ENCODE data around the gene NEU3.
"Not testable (repeated sequence)": the region's sequence is repeated elsewhere in the genome, so short reads cannot be mapped to it uniquely, and the experiment has no call there.

NEU3 gene

GRCh38 chr11:75029836-75030631, 41.3 kb downstream of the NEU3 start:
- no peak overlapping the region for H3K27ac ChIP-seq (ENCODE audit: low read length)
- no peaks in the 10 kb centered on the region for H3K4me1 ChIP-seq (ENCODE audit: control insufficient read depth in 1 of 2, insufficient read depth in 2 of 2, low read length in 2 of 2)
- no peaks in the 10 kb centered on the region for H3K36me3 ChIP-seq (ENCODE audit: control insufficient read depth in 1 of 2, insufficient read depth in 2 of 2, low read length in 2 of 2)
- H3K9me3 ChIP-seq (ENCODE audit: control insufficient read depth in 1 of 2, low read length in 2 of 2): no peaks in the 10 kb centered on the region
- H3K4me3 ChIP-seq (ENCODE audit: low read depth in 1 of 2, low read length in 2 of 2): no peak overlapping the region
- no peaks in the 10 kb centered on the region for H3K27me3 ChIP-seq (ENCODE audit: low read depth, low read length)

- Histone ChIP-seq H3K36me3 (ENCODE audit: control insufficient read depth in 1 of 2, insufficient read depth in 2 of 2, low read length in 2 of 2) (no peaks in the 10 kb centered on the region), H3K27ac (ENCODE audit: low read length) (no peak overlapping the region), H3K27me3 (ENCODE audit: low read depth, low read length) (no peaks in the 10 kb centered on the region), H3K9me3 (ENCODE audit: control insufficient read depth in 1 of 2, low read length in 2 of 2) (no peaks in the 10 kb centered on the region), H3K4me3 (ENCODE audit: low read depth in 1 of 2, low read length in 2 of 2) (no peak overlapping the region), H3K4me1 (ENCODE audit: control insufficient read depth in 1 of 2, insufficient read depth in 2 of 2, low read length in 2 of 2) (no peaks in the 10 kb centered on the region)
Observed at GRCh38 chr11:75031224-75031753, 42.6 kb downstream of the NEU3 start.

GRCh38 chr11:75031771-75032549, 43.2 kb downstream of the NEU3 start:
- Histone ChIP-seq H3K27ac (ENCODE audit: low read length) (no peak overlapping the region), H3K27me3 (ENCODE audit: low read depth, low read length) (no peaks in the 10 kb centered on the region), H3K36me3 (ENCODE audit: control insufficient read depth in 1 of 2, insufficient read depth in 2 of 2, low read length in 2 of 2) (no peaks in the 10 kb centered on the region), H3K4me1 (ENCODE audit: control insufficient read depth in 1 of 2, insufficient read depth in 2 of 2, low read length in 2 of 2) (no peaks in the 10 kb centered on the region), H3K4me3 (ENCODE audit: low read depth in 1 of 2, low read length in 2 of 2) (no peak overlapping the region), H3K9me3 (ENCODE audit: control insufficient read depth in 1 of 2, low read length in 2 of 2) (no peaks in the 10 kb centered on the region)

- H3K36me3 ChIP-seq (ENCODE audit: control insufficient read depth in 1 of 2, insufficient read depth in 2 of 2, low read length in 2 of 2): no peaks in the 10 kb centered on the region
- no peaks in the 10 kb centered on the region for H3K9me3 ChIP-seq (ENCODE audit: control insufficient read depth in 1 of 2, low read length in 2 of 2)
- H3K27me3 ChIP-seq (ENCODE audit: low read depth, low read length): no peaks in the 10 kb centered on the region
- no peak overlapping the region for H3K27ac ChIP-seq (ENCODE audit: low read length)
- no peak overlapping the region for H3K4me3 ChIP-seq (ENCODE audit: low read depth in 1 of 2, low read length in 2 of 2)
- no peaks in the 10 kb centered on the region for H3K4me1 ChIP-seq (ENCODE audit: control insufficient read depth in 1 of 2, insufficient read depth in 2 of 2, low read length in 2 of 2)
Observed at GRCh38 chr11:75032550-75032935, 43.8 kb downstream of the NEU3 start.

- Histone ChIP-seq H3K4me3 (ENCODE audit: low read depth in 1 of 2, low read length in 2 of 2) (no peak overlapping the region), H3K27ac (ENCODE audit: low read length) (no peak overlapping the region), H3K4me1 (ENCODE audit: control insufficient read depth in 1 of 2, insufficient read depth in 2 of 2, low read length in 2 of 2) (no peaks in the 10 kb centered on the region), H3K27me3 (ENCODE audit: low read depth, low read length) (no peaks in the 10 kb centered on the region), H3K9me3 (ENCODE audit: control insufficient read depth in 1 of 2, low read length in 2 of 2) (no peaks in the 10 kb centered on the region), H3K36me3 (ENCODE audit: control insufficient read depth in 1 of 2, insufficient read depth in 2 of 2, low read length in 2 of 2) (no peaks in the 10 kb centered on the region)
Observed at GRCh38 chr11:75033916-75034315, 45.2 kb downstream of the NEU3 start.

GRCh38 chr11:75035256-75035655, 46.5 kb downstream of the NEU3 start:
- Histone ChIP-seq H3K36me3 (ENCODE audit: control insufficient read depth in 1 of 2, insufficient read depth in 2 of 2, low read length in 2 of 2) (no peaks in the 10 kb centered on the region), H3K4me1 (ENCODE audit: control insufficient read depth in 1 of 2, insufficient read depth in 2 of 2, low read length in 2 of 2) (no peaks in the 10 kb centered on the region), H3K27me3 (ENCODE audit: low read depth, low read length) (no peaks in the 10 kb centered on the region), H3K27ac (ENCODE audit: low read length) (no peak overlapping the region), H3K4me3 (ENCODE audit: low read depth in 1 of 2, low read length in 2 of 2) (no peak overlapping the region), H3K9me3 (ENCODE audit: control insufficient read depth in 1 of 2, low read length in 2 of 2) (no peaks in the 10 kb centered on the region)

GRCh38 chr11:75035911-75036565, 47.3 kb downstream of the NEU3 start:
- no peaks in the 10 kb centered on the region for H3K4me1 ChIP-seq (ENCODE audit: control insufficient read depth in 1 of 2, insufficient read depth in 2 of 2, low read length in 2 of 2)

GRCh38 chr11:75040167-75040770, 51.5 kb downstream of the NEU3 start:
- Histone ChIP-seq H3K4me1 (ENCODE audit: control insufficient read depth in 1 of 2, insufficient read depth in 2 of 2, low read length in 2 of 2) (no peaks in the 10 kb centered on the region), H3K27ac (ENCODE audit: low read length) (no peak overlapping the region), H3K4me3 (ENCODE audit: low read depth in 1 of 2, low read length in 2 of 2) (no peak overlapping the region), H3K36me3 (ENCODE audit: control insufficient read depth in 1 of 2, insufficient read depth in 2 of 2, low read length in 2 of 2) (no peaks in the 10 kb centered on the region), H3K27me3 (ENCODE audit: low read depth, low read length) (no peaks in the 10 kb centered on the region), H3K9me3 (ENCODE audit: control insufficient read depth in 1 of 2, low read length in 2 of 2) (no peaks in the 10 kb centered on the region)

More at GRCh38 chr11:75035911-75036565, 47.3 kb downstream of the NEU3 start:
- no peaks in the 10 kb centered on the region for H3K36me3 ChIP-seq (ENCODE audit: control insufficient read depth in 1 of 2, insufficient read depth in 2 of 2, low read length in 2 of 2)
- no peaks in the 10 kb centered on the region for H3K27me3 ChIP-seq (ENCODE audit: low read depth, low read length)
- no peaks in the 10 kb centered on the region for H3K9me3 ChIP-seq (ENCODE audit: control insufficient read depth in 1 of 2, low read length in 2 of 2)
- no peak overlapping the region for H3K4me3 ChIP-seq (ENCODE audit: low read depth in 1 of 2, low read length in 2 of 2)
- no peak overlapping the region for H3K27ac ChIP-seq (ENCODE audit: low read length)

GRCh38 chr11:75041263-75041662, 52.5 kb downstream of the NEU3 start:
- H3K9me3 ChIP-seq (ENCODE audit: control insufficient read depth in 1 of 2, low read length in 2 of 2): no peaks in the 10 kb centered on the region
- H3K27me3 ChIP-seq (ENCODE audit: low read depth, low read length): no peaks in the 10 kb centered on the region
- H3K27ac ChIP-seq (ENCODE audit: low read length): no peak overlapping the region
- H3K4me3 ChIP-seq (ENCODE audit: low read depth in 1 of 2, low read length in 2 of 2): no peak overlapping the region
- no peaks in the 10 kb centered on the region for H3K36me3 ChIP-seq (ENCODE audit: control insufficient read depth in 1 of 2, insufficient read depth in 2 of 2, low read length in 2 of 2)
- no peaks in the 10 kb centered on the region for H3K4me1 ChIP-seq (ENCODE audit: control insufficient read depth in 1 of 2, insufficient read depth in 2 of 2, low read length in 2 of 2)

- not testable (repeated sequence) for H3K27ac ChIP-seq (ENCODE audit: low read length); H3K36me3 ChIP-seq (ENCODE audit: control insufficient read depth in 1 of 2, insufficient read depth in 2 of 2, low read length in 2 of 2); H3K4me3 ChIP-seq (ENCODE audit: low read depth in 1 of 2, low read length in 2 of 2); H3K9me3 ChIP-seq (ENCODE audit: control insufficient read depth in 1 of 2, low read length in 2 of 2); H3K27me3 ChIP-seq (ENCODE audit: low read depth, low read length); H3K4me1 ChIP-seq (ENCODE audit: control insufficient read depth in 1 of 2, insufficient read depth in 2 of 2, low read length in 2 of 2)
Observed at GRCh38 chr11:75041821-75042220, 53.1 kb downstream of the NEU3 start.
